ENCODE results near the gene ATP8B4.

The ATP8B4 gene

DNA sequence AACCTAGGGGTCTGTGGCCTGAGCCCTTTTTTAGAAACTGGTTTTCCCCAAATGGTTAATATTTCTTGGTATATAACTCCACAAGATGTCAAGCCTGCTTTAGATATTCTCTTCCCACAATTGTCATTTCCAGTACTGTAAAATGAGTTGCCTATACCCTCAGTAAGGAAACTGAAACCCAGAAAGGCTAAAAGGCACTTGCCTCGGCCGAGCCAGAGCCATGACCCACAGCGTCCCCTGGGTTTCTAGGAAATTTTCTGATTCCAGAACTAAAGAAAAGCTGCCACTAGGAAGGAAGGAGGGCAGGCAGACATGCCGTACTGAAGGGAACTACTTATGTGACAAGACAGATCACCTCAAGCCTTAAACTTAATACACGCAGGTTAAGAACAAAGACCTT is 59.1 kb downstream of the ATP8B4 start:
- no peak for DNase-seq

- no peak for DNase-seq
Measured at GRCh38 chr15:50059203-50059772, 59.7 kb downstream of the ATP8B4 start.

GRCh38 chr15:50057905-50058639 is 61.0 kb downstream of the ATP8B4 start:
- DNase-seq, result no peak

- no peak for DNase-seq
Measured at GRCh38 chr15:50057196-50057595, 61.8 kb downstream of the ATP8B4 start.

DNA sequence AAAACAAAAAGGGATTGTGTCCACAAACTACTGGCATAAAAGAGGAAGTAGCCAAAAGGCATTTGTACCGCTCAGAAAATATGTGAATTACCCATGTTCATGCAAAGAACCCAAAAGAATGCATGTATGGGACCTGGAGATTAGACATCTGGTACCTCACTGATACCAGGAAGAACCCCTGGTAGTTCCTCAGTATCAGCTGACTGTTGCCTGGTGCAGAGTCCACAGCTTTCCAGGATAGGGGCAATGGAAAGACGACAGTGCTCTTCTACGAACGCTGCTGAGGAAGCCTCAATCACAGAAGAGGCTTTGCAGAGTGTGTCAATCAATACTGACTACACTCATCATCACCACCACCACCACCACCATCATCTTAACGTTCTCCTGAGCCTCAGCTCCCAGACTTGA is 63.3 kb downstream of the ATP8B4 start:
- no peak for DNase-seq

DNA sequence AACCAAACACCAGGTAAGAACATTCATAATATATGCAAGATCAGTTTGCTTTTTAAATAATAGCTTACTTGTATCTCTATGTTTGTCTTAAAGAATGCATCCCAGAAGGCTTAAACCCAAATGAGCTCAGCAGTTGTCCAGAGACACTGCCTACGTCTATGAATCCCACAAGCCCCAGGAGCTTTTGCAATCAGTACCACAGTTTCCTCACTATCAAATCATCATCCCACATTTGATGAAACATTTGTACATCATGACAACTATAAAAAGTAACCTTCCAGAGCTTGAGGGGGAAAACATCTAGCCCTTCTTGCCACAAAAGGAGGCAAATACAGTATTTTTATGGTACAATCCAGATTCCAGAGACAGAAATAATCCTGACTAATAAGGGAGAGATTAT is 63.7 kb downstream of the ATP8B4 start:
- no peak for DNase-seq

GRCh38 chr15:50053055-50053856 is 65.8 kb downstream of the ATP8B4 start:
- DNase-seq, result no peak

DNA sequence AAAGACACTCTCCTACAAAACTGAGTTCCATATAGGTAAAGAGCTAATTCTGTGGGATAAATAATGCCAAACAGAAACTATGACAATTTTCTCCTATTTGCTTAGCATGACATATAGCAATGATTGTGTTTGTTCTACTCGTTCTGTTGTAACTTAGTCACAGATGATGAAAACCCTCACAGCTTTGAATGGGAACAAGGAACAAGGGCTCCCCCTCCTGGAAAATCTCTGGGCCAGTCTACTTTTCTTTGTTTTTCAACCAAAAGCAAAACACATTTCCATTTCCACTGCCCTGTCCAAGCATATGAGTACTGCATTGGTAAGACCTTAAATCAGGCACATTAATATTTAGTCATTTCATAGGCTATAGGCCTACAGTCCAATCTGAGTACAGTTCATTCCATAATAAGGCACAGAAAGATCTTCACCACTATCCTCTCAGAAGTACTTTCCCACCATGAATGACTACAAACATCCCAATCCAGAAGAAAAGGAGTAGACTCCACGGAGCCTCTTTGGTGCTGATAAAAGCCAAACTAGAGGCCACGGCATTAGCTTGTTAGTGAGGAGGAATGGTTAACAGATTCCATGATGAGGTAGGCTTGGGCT is 67.1 kb downstream of the ATP8B4 start:
- DNase-seq, result peak in 1 of 5 donors; percentile 20

GRCh38 chr15:50050986-50051743 is 67.9 kb downstream of the ATP8B4 start:
- DNase-seq, result no peak

GRCh38 chr15:50049871-50050270 is 69.2 kb downstream of the ATP8B4 start:
- no peak for DNase-seq

GRCh38 chr15:50046867-50047266 is 72.2 kb downstream of the ATP8B4 start:
- DNase-seq, result peak in 1 of 5 donors; percentile 32

DNA sequence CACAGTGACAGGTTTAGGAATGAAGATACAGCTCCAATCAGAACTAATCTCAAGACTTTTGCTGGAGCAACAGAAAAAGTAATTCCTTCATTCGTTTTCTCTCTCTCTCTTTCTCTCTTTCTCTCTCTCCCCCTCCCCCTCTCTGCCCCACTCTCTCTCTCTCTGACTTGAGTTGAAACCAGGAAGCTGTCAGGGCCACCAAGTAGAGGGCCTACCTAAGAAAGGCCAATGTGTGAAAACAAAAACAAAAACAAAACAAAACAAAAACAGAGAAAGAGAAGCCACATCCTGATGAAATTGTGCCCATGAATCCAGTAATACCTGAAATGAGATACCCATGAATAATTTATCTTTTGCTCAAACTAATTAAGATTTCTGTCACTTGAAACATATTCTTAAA is 72.9 kb downstream of the ATP8B4 start:
- peak in 1 of 5 donors; percentile 73 for DNase-seq

DNA sequence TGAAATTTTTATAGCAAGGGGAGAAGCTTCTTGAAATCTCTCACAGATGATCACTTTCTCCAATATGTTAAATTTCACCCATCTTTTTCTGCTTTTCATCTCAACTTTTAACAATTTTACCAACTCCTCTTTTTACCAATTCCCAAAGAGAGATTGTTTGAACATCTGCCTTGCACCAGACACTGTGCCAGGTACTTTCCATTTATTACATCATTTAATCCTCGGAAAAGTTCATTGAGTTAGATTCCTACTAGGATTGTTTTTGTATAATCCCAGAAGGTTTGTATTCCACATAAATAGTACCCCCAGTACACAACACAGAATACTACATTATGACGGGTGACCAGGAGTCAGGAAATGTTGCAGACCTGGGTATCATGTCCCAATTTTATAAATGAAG is 74.1 kb downstream of the ATP8B4 start:
- DNase-seq, result no peak

- DNase-seq, result no peak
Measured at GRCh38 chr15:50044406-50044805, 74.6 kb downstream of the ATP8B4 start.

DNA sequence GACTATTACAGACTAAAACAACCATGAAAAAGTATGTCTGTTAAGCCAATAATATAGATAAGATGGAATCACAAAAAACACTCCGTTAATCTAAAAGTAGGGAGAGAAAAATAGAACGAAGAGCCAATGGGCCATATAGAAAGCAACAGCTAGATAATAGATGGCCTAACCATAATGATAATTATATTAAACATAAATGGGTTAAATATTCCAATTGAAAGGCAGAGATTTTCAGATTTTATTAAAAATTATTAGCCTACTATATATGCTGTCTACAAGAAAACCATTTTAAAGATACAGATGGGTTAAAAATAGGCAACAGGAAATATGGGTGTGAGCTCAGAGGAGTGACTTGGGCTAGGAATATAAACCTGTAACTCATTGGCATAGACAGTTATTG is 76.3 kb downstream of the ATP8B4 start:
- no peak for DNase-seq

DNA sequence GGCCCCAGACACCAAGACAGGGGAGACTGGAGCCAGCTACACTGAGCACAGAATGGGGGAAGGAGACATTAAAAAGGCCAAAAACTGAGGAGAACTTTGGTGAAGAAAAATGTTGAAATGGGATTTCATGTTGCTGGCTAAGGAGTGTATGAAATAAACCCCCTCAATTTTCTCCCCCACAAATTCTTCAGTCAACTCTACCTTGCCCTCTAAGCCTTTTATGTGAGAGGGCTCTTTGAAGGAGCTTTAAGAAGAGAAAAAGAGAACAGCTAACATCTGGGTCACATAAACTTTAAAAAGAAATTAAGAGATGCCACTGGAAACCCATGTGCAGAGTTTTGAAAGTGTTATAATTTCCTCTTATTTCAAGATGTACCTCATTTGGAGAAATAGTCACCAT is 88.6 kb downstream of the ATP8B4 start:
- DNase-seq, result no peak

- no peak for DNase-seq
Measured at GRCh38 chr15:50028326-50028725, 90.7 kb downstream of the ATP8B4 start.

DNA sequence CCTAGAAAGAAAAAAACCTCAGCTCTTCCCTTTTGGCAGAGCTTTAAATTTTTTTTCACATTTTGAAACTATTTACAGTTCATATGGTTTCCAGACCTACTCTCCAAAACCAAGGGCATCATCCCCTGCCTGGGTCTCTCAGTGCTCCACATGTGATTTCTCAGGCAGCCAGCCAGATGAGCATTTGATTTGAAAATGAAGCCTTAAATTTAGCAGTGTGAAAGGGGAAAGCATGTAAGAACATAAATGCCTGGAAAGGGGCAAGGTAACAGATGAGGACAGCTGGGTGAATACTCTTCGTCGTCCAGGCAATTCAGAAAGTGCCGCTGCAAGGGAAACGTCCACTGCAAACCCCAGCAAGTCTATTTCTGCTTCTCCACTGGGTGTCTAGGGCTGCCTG is 94.8 kb downstream of the ATP8B4 start:
- DNase-seq, result no peak

DNA sequence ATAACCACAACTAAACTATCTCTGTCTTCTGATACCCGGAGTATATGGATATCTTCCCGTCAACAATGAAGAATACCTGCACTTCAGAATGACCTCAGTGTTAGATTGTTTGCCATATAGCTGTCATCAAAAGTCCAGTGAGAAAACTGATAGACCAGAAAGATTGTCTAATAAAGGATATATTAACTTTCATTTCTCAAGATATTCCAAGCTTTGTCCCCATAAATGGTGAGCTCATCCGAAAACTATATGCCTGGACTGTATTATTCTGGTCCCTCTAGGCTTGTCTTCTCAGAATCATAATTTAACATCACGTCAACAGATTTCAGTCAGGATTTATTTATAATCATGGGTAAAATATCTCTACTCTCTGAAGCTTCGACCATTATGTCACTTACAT is 100.5 kb downstream of the ATP8B4 start:
- no peak for DNase-seq

- DNase-seq, result no peak
Measured at GRCh38 chr15:50017522-50017921, 101.5 kb downstream of the ATP8B4 start.

GRCh38 chr15:50016951-50017350 is 102.1 kb downstream of the ATP8B4 start:
- DNase-seq, result no peak

GRCh38 chr15:50012790-50013189 is 106.2 kb downstream of the ATP8B4 start:
- no peak for DNase-seq

- DNase-seq, result no peak
Measured at GRCh38 chr15:50009634-50010033, 109.4 kb downstream of the ATP8B4 start.

All from T-helper 1 cell (primary cell).